ENCODE results near the gene RXFP4. TPM values are rescaled to one million over a fixed set of nuclear protein-coding genes. Genes with fewer than 3 reads are reported as not detected.

Gene RXFP4
- polyA plus RNA-seq, 2 of the 4 experiments (the other 2 are of a cell fraction): 0.06 to 0.12 TPM

- TF ChIP-seq REST (IDR thresholded peaks at IDR 0.05) (no peak), POLR2AphosphoS2 (conservative IDR thresholded peaks at IDR 0.05; ENCODE audit: low read length) (no peak)
These were observed 36.4 kb downstream of the RXFP4 start (continued) for GRCh38 chr1:155977690-155978324.

GRCh38 chr1:155978325-155978972 lies 37.0 kb downstream of the RXFP4 start, which contains the start of gene ARHGEF2:
ARHGEF2 (minus strand) TSS chr1:155978547; CDS start chr1:155978427, 120 bp downstream.
- peak; percentile 80 to 89 for DNase-seq (ENCODE audit: low read depth in 1 of 2, low spot score in 1 of 2)

More at GRCh38 chr1:155978325-155978972, 37.0 kb downstream of the RXFP4 start, which contains the start of gene ARHGEF2:
- peak within 1 kb of the TSS; percentile 93 for H3K4me2 ChIP-seq
- H3K4me3 ChIP-seq: peak within 1 kb of the TSS; percentile 90
- CTCF ChIA-PET: interaction anchor here (0.6 to 24.7 kb wide), 13 partner anchors 9 to 384 kb away, joined by 3 to 423 read pairs (median 4); partner anchors contain the start of gene RXFP4
- 0 out of 3 replicates have a peak, but pooled peaks have one; percentile 55 for TF ChIP-seq BCL3 (IDR thresholded peaks at IDR 0.05)
- no peak for TF ChIP-seq ZSCAN20 (CRISPR knock-in tag; IDR thresholded peaks at IDR 0.05)
- TF ChIP-seq NFE2L2 (conservative IDR thresholded peaks at IDR 0.05; ENCODE audit: low read length): no peak
- peak; percentile 39 to 47; a peak in 2 of 5 replicates for TF ChIP-seq JUN (IDR thresholded peaks at IDR 0.05)
- peak; percentile 18; the same call in 1 of the 2 replicates for TF ChIP-seq MYC (IDR thresholded peaks at IDR 0.05; ENCODE audit: borderline replicate concordance, low read length)
- TF ChIP-seq POLR2A (IDR thresholded peaks at IDR 0.05; ENCODE audit: low read length): peak; percentile 69
- peak; percentile 23; the same call in 2 of the 3 replicates for TF ChIP-seq CTCF (IDR thresholded peaks at IDR 0.05)
- 0 out of 3 replicates have a peak, but pooled peaks have one; percentile 15 for TF ChIP-seq SMC3 (IDR thresholded peaks at IDR 0.05)
- peak; percentile 47 for TF ChIP-seq MAX (IDR thresholded peaks at IDR 0.05)
- TF ChIP-seq RARB (CRISPR knock-in tag; IDR thresholded peaks at IDR 0.05): no peak
- 0 out of 2 replicates have a peak, but pooled peaks have one; percentile 7 for TF ChIP-seq BHLHE40 (IDR thresholded peaks at IDR 0.05; ENCODE audit: low read depth, low read length)
- no peaks in the 10 kb centered on the region for H3K9me3 ChIP-seq
- FAIRE-seq (no peak), ATAC-seq (peak; percentile 64 to 85)
- 2% methylated on average over 26 of the region's 52 CpGs for WGBS (ENCODE audit: missing lambda C conversion rate)
- POLR2A ChIA-PET: interaction anchor here (0.6 to 1.3 kb wide), 9 partner anchors 16 to 75 kb away, joined by 3 to 9 read pairs (median 4); partner anchors contain the start of gene KHDC4
- peak within 1 kb of the TSS; percentile 98 to 99 for H3K27ac ChIP-seq
- H3K4me1 ChIP-seq: peaks cover 76% of the 10 kb centered on the region
